Fibroblast of peridontal ligament (primary cell): ENCODE measurements around the gene TAF4B.
A peak's percentile ranks its signal among the peaks of the same experiment; 100 is the strongest.
"Not testable (repeated sequence)": the region's sequence is repeated elsewhere in the genome, so short reads cannot be mapped to it uniquely, and the experiment has no call there.

Experiments used
- DNase-seq: peaks from one replicate; pipeline ENCODE4 v3.0.0-alpha.2; 2010; ENCODE audit errors: extremely low read depth

TAF4B gene

DNA sequence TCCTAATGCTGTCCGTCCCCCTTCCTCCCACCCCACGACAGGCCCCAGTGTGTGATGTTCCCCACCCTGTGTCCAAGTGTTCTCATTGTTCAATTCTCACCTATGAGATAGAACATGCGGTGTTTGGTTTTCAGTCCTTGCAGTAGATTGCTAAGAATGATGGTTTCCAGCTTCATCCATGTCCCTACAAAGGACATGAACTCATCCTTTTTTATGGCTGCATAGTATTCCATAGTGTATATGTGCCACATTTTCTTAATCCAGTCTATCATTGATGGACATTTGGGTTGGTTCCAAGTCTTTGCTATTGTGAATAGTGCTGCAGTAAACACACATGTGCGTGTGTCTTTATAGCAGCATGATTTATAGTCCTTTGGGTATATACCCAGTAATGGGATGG lies 12.5 kb downstream of the TAF4B start:
- DNase-seq, result not testable (repeated sequence)

DNA sequence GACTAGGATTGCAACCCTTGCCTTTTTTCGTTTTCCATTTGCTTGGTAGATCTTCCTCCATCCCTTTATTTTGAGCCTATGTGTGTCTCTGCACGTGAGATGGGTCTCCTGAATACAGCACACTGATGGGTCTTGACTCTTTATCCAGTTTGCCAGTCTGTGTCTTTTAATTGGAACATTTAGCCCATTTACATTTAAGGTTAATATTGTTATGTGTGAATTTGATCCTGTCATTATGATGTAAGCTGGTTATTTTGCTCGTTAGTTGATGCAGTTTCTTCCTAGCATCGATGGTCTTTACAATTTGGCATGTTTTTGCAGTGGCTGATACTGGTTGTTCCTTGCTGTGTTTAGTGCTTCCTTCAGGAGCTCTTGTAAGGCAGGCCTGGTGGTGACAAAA lies 16.1 kb downstream of the TAF4B start:
- not testable (repeated sequence) for DNase-seq

DNA sequence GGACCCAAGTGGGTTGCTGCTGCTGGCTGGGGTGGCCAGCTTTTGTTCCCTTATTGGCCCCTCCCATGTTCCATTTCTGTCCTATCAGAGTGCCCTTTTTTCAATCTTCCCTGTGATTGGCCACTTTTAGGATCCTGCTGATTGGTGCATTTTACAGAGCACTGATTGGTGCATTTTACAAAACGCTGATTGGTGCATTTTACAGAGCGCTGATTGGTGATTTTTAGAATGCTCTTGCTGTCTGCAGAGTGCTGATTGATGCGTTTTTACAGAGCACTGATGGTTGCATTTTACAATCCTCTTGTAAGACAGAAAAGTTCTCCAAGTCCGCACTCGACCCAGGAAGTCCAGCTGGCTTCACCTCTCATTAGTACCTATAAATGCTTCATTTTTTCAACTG lies 19.2 kb downstream of the TAF4B start:
- not testable (repeated sequence) for DNase-seq

DNA sequence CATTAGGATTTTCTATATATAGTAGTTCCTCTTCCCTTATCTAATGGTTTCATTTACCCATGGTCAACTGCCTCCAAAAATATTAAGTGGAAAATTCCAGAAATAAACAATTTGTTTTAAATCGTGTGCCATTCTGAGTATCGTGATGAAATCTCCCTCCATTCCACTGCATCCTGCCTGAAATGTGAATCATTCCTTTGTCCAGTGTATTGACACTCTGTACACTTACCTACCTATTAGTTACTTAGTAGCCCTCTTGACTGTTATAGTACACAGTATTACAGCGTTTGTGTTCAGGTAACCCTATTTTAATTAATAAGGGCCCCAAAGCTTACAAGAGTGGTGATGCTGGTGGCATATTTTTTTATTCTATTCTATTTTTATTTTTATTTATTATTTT lies 26.2 kb downstream of the TAF4B start:
- DNase-seq, result no peak

DNA sequence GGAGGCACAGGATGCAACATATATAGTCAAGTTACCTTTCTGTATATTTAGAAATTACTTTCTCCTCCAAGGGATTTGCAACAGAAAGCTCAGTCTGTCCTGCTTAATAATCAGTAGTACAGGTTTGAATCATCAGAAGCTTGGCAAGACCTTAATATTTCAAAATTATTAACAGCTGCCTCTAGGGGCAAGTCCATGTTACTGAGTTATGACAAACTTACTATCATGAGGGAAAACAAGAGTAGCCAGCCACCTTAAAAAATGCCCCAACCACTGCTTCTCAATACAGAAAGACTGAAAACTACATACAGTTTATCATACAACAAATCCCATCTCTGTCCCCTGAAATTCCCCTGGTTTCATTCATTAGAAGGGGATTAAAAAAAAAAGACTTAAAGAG lies 28.6 kb downstream of the TAF4B start:
- DNase-seq, result not testable (repeated sequence)

DNA sequence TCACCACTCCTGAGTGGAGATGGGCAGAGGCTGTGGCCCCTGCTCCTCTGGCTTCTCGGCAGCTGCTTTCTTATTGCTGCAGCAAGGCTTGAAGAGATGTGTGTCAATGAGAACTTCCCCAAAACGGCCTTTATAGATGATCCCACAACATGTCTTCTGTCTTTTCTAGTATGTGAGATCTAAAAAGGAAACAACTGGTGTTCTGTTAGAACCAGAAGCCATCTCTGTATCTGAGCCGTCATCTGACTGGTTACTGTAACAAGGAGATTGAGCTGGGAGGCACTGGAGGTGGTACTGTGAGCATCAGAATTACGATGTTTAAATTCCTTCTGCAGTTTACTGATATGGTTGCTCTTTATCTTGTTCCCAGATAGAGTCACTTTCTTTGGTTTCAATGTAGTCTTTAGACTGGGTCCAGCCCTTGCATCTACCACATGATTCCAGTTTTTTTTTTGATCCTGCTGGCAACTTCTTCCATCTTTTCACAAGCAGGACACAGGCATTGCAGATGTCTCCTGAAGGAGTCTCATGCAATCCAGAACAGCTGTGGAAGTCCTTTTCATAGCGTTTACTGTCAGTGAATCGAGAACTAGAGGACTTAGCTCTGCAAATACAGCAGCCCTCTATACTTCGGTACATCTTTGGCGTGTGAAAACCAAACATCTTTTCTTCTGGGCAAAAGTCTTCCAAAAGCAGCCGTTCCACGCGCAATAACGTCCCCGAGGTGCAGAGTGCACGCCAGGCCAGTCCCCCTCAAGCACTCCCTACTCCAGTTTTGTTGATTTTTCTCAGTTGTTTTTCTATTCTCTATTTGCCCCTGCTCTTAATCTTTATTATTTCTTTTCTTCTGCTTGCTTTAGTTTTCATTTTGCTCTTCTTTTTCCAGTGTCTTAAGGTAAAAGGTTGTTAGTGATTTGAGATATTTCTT lies 29.7 kb downstream of the TAF4B start:
- no peak for DNase-seq

DNA sequence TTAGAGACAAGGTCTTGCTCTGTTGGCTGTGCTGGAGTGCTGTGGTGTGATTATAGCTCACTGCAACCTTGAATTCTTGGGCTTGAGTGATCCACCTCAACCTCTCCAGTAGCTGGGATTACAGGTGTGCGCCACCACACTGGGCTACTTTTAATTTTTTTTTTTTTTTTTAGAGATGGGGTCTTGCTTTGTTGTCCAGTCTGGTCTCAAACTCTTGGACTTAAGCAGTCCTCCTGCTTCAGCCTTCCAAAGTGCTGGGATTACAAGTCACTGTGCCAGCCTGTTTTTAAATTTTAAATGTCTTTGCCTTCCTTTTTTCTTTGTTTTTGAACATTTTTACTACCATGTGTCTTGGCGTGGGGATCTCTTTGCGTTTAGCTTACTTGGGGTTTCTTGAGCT lies 32.5 kb downstream of the TAF4B start:
- no peak for DNase-seq

DNA sequence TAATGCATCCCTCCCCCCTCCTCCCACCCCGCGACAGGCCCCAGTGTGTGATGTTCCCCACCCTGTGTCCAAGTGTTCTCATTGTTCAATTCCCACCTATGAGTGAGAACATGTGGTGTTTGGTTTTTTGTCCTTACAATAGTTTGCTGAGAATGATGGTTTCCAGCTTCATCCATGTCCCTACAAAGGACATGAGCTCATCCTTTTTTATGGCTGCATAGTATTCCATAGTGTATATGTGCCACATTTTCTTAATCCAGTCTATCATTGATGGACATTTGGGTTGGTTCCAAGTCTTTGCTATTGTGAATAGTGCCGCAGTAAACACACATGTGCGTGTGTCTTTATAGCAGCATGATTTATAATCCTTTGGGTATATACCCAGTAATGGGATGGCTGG lies 33.2 kb downstream of the TAF4B start:
- not testable (repeated sequence) for DNase-seq

DNA sequence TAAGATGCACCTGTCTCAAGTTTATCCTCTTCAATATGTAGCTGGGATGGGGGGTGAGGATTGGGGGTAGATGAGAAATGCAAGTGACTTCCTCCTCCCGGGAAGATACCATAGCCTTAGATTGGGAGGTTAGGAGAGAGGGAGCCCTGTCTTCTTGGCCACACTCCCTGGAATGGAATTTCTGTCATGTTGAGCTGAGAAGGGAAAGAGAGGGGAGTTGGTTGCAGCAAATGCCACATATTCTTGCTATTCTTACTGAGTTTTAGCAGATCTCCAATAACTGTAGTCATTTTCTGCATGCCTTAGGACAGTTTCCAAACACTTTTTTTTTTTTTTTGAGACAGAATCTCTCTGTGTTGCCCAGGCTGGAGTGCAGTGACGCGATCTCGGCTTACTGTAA lies 35.9 kb downstream of the TAF4B start:
- DNase-seq, result no peak

DNA sequence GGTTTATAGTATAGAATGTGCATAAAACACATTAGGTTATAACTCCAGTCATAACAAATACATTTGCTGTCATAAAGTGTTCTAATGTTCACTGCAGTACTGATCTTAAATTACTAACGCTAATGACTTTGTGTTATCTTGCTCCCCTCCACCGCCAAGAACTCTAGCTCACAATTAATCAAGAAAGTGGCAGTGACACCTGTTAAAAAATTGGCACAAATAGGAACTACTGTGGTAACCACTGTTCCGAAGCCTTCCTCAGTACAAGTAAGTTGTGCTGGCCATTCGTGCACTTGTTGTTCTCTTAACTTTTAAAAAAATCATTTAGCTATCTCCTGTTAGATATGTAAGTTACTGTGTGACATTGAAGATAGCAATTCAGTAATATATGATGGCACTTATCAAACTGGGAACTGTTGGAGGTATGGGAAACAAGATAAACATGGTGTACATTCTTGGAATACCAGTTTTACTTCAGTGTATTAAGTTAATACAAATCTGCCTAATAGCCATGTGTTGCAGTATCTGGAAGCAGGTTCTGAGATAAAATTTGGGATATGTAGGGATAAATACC lies 41.2 kb downstream of the TAF4B start:
- no peak for DNase-seq

DNA sequence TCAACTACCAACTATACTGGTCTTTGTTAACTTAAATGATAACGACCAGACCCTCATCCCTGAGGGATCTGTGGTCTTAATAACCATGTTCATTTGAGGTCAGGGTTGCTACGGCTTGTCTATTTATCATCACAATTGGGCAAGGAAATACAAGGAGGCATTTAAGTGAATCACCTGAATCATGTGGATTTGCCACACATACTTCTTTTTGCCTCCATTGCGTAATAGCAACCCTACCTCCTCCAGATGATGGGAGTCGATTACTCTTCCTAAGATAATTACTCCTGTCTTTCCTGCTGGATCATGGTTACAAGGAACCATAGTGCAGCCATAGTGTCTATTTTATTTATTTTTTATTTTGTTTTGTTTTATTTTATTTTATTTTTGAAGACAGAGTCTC lies 42.2 kb downstream of the TAF4B start:
- no peak for DNase-seq

DNA sequence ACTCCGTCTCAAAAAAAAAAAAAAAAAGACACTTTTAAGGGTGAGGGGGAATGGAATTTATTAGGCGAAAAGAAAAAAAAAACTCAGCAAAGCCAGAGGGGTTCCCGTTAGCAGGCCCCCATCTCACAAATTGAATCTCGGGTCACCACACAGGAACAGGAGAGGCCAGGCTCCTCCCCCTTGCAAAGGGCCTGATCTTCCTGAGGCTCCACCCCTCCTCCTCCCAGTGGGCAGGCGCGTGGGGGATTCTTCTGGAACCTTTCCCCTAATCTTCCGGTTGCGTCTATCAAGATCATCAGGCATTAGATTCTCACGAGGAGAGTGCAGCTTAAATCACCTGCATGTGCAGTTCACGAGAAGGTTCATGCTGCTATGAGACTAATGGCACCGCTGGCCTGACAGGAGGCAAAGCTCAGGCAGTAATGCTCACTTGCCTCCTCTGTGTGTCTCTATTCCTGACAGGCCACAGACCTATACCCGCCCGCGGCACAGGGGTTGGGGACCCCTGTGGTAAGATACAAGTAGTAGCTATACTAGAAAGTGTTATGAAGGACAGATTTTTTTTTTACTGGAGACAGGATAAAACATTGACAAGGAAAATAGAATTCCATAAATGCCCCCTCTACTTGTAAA lies 45.8 kb downstream of the TAF4B start:
- no peak for DNase-seq

DNA sequence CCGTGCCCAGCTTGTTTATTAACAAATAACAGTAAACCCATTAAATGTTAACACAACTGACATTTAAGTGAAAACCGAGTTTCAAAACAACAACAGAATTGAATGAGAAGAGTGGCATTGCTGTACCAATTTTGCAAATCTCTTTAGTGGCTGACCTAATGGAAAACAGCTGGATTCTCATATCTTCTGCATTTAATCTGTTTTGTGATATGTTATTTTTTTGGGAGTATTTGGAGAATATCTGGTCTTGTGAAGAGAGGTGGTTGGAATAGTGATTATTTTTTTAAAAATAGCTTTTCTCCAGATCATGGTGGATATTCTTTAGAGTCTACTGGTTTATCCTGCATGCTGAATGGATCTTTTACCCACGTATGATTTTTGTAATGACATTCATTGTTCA lies 51.1 kb downstream of the TAF4B start:
- no peak for DNase-seq

DNA sequence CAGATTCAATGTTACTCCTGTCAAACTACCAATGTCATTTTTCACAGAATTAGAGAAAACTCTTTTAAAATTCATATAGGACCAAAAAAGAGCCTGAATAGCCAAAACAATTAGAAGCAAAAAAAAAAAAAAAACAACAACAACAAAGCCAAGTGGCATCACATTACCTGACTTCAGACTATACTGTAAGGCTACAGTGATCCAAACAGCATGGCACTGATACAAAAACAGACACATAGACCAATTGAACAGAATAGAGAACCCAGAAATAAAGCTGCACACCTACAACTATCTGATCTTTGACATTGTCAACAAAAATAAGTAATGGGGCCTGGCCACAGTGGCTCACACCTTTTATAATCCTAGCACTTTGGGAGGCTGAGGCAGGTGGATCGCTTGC lies 53.2 kb downstream of the TAF4B start:
- DNase-seq, result no peak

DNA sequence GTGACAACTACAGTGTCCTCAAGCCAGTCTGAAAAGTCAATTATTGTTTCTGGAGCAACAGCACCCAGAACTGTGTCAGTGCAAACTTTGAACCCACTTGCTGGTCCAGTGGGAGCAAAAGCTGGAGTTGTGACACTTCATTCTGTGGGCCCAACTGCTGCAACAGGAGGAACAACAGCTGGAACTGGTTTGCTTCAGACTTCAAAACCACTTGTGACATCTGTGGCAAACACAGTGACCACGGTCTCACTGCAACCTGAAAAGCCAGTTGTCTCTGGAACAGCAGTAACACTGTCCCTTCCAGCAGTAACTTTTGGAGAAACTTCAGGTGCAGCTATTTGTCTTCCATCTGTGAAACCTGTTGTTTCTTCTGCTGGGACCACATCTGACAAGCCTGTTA lies 59.8 kb downstream of the TAF4B start:
- no peak for DNase-seq

DNA sequence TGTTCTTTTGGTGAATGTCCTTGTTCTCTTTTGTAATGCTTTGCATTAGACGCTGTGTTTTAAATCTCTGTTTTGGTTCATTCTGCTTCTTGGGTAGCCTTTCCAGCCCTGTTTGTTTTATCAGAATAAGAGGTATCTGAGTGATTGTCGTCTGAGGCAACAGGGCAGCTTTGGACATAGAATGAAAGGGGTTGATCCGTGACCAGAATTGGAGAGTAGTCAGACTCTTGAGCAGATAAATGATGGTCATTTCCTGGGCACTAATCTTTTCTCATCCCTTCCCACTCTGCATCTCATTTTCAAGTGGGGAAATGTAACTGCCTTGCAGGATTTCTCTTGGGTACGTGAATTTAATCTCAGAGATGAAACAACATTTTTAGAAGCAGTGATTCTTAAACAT lies 61.4 kb downstream of the TAF4B start:
- no peak for DNase-seq

DNA sequence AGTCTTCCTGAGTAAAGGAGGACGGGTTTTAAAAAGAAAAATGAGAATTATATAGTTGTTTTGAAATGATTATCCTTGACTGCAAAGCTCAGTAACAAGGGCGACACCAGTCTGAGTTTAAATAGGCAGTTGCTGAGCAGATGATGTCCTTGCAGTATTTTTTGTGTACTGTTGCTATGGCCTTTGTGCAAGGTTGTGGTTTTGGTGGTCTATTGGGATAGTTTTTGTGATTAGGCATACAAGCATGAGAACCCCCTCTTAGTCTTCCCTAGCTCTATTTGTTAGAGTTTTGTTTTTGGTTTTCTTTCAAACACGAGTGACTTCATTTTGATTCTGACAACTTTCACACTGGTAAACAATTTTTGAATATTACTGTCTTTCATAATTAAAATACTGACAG lies 64.1 kb downstream of the TAF4B start:
- no peak for DNase-seq

DNA sequence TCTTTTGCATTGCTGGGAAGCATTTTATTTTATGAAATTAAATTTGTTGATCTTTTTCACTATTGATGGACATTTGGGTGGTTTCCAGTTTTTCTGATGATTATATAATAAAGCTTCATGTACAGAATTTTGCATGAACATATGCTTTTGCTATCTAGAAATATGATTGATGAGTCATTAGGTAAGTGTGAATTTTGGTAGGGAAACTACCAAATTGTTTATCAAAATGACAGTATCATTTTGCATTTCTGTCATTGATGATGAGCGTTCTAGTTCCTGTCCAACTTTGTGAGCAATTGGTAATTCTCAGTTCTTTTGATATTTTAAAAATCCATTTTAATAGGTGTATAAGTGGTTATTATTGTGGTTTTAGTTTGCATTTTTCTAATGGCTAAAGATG lies 67.7 kb downstream of the TAF4B start:
- no peak for DNase-seq

DNA sequence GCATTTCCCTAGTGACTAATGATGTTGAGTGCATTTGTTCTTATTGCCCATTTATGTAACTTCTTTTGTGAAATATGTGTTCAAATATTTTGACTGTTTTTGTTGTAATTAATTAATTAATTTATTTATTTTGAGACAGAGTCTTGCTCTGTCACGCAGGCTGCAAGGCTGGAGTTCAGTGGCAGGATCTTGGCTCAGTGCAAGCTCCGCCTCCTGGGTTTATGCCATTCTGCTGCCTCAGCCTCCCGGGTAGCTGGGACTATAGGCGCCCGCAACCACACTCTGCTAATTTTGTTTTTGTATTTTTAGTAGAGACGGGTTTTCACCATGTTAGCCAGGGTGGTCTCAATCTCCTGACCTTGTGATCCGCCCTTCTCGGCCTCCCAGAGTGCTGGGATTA lies 71.9 kb downstream of the TAF4B start:
- DNase-seq, result no peak

DNA sequence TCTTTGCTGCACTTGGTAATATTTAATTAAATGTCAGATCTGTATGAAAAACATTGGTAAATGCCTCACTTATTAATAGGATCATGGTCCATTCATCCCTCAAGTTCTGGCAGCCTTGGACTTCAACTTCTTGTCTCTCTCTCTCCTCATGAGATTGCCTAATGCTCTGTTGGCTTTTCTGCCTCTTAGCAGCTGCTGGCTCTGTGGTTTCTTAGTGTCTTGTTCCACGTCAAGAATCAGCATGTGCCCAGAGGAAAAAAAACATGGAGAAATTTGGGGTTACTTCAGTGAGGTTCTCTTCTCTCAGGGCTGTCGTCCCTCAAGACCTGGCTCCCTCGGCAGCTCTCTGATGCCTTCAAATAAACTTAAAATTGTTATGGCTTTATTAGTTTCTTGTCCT lies 75.4 kb downstream of the TAF4B start:
- DNase-seq, result peak; percentile 65

DNA sequence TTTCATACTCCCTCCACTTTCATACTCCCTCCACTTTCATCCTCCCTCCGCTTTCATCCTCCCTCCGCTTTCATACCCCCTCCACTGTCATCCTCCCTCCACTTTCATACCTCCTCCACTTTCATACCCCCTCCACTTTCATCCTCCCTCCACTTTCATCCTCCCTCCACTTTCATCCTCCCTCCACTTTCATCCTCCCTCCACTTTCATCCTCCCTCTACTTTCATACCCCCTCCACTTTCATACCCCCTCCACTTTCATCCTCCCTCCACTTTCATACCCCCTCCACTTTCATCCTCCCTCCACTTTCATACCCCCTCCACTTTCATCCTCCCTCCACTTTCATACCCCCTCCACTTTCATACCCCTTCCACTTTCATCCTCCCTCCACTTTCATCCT lies 77.0 kb downstream of the TAF4B start:
- not testable (repeated sequence) for DNase-seq

DNA sequence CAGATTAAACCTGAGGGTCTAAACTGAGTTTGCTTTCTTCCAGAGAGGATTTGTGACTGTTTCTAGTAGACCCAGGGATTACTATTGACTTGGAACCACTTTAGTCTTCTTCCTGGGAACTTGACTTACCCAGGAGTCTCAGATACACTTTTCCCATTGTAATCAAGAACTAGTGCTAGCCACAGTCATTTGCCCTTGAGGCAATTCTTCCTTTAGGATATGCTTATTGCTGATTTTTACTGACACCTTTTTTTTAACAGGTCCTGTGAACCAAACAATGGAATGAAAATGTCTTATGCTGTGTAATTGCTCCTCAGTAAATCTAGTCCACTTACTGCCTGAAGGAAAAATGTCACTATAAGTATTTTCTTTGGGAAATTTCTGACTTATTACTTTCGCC lies 78.3 kb downstream of the TAF4B start:
- DNase-seq, result no peak

DNA sequence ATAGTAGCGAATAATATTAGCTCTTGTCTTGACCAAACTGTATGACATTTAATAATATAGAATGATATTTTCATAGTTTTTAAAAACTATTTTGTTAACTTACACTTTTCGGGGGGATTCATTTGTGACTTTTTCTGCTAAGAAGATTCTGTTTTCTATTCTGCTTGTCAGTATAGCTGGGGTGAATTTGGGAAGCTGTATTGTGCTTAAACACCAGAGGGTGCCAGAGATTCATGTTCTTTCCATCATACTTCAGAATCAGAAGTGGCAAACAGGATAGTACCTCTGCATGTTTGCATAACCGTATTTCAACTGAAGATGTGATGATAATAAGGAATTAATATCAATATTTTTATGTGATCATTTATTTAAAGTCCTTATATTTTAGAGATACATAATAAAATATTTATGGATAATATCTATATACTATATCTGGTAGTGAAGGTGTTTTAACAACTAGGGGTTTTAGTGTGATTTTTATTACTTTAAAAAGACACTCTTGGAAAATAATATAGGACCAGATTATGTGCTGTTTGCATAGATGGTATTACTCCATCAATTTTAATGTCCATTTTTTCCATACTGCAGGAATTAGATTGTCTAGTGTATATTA lies 81.0 kb downstream of the TAF4B start:
- DNase-seq, result peak; percentile 82
